SIG-M5 treated with dmso at 0.1 percent for 504 hours (cell line): ENCODE data around the gene TRMT1.

ENCODE experiments used
- DNase-seq: peaks from one replicate; lab custom pipeline; 2025; ENCODE audit not compliant: unreplicated experiment; lab: John Stamatoyannopoulos, UW

Gene TRMT1

DNA sequence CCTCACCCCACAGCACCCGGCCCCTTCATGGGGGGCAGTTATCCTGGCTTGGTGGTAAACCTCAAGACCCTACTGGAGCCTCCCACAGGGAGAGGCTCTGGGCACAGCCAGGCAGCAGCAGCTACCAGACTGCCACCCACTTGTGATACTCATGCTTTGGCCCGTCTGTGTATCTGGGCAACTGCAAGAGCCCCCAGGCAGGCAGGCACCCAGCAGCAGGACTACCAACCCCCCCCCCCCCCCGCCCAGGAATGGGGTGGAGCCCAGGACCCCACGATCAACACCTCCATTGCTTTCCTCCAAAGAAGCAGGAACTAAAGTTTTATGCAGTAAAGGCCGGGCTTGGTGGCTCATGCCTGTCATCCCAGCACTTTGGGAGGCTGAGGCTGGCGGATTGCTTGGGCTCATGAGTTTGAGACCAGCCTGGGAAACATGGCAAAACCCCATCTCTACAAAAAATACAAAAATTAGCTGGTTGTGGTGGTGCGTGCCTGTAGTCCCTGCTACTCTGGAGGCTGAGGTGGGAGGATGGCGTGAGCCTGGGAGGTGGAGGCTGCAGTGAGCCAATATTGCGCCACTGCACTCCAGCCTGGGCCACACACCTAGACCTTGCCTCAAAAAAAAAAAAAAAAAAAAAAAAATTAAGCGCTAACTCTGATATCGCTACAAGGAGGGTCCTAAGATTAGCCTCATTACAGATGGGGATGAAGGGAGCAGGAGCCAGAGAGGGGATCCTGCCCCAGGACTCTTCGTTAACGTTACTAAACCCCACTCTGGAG, 12.8 kb downstream of the TRMT1 start:
- DNase-seq, result peak; percentile 63

DNA sequence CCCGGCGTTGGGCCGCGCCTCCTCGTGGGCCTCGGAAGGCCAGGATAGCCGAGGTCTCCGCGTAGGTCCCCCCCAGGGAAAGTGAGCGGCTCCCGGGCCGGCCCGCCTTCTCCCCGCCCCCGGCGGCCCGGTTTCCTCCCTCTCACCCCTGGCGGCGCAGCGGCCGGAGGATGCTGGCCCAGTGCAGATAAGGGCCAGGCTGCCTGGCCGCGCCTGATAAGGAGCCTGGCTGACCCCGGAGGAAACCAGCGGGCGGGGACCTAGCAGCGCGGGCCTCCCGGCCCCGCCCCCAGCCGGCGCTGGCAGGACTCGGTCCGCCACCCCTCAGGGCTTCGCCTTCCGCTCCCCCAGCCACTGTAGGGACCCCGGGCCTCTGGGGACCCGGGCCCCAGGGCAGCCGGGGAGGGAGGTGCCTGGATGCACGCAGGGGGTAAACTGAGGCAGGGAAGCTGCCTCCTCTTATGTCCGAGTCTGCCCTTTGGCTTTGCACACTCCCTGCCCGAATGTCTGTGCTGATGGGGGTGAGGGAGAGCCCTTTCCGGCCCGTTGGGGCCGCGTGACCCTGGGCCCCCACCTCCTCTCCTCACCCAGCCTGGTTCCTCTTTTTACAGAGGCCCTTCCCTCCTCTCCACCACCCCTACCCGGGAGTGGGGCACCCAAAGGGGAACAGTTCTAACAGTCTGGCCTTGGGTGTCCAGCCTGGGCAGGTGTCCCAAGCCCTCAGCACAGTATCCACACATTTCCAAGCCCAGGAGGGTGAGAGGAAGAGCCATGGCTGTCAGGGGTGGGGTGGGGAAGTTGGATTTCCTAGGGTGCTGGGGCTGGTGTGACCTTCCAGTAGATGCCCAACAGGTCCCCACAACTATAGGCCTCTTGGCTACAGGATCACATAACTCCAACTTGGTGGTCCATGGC, 13.6 kb downstream of the TRMT1 start, which contains the start of gene LYL1:
Gene LYL1, minus strand, starts transcription at position 193 of the 915 bp plus-strand sequence. CDS start 1,687 bp downstream, outside the sequence.
- DNase-seq, result peak; percentile 85

GRCh38 chr19:13102416-13102665, 14.2 kb downstream of the TRMT1 start:
- DNase-seq, result no peak

GRCh38 chr19:13101590-13102415, 14.7 kb downstream of the TRMT1 start:
- DNase-seq, result no peak

DNA sequence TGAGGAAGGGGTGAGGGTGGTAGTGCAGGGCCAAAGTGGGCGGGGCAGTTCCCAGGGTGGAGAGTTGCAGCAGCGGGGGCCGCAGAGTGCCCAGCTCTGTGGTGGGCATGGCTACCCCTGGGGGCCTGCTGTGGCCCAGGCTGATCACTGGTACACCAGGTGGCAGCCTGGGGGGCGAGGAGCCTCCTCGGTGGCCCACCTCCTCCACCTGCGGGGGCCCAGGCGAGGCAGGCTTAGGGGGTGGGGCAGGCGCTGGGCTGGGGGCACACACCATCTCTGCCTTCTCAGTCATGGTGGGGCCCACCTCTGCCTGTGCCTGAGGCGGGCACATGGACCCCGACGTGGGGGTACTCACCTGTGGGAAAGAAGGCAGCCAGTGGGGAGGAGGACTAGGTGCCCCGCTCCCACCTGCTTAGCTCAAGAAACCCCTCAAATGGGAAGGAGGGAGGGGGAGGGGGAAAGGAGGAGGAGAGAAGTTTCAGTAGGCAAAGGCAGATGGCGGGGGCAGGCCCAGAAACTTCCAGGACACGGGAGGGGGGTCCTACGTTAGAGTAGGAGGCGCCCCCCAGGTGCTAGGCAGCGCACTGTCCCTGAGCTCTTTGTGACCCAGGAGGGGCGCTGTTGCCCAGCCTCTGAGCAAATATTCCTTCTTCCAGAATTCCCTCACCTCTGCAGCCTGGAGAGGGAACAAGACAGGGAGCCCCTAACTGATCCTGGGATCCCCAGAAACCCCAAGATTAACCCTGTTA, 15.5 kb downstream of the TRMT1 start:
- DNase-seq, result peak; percentile 24

GRCh38 chr19:13100031-13100588, 16.4 kb downstream of the TRMT1 start:
- peak; percentile 58 for DNase-seq

DNA sequence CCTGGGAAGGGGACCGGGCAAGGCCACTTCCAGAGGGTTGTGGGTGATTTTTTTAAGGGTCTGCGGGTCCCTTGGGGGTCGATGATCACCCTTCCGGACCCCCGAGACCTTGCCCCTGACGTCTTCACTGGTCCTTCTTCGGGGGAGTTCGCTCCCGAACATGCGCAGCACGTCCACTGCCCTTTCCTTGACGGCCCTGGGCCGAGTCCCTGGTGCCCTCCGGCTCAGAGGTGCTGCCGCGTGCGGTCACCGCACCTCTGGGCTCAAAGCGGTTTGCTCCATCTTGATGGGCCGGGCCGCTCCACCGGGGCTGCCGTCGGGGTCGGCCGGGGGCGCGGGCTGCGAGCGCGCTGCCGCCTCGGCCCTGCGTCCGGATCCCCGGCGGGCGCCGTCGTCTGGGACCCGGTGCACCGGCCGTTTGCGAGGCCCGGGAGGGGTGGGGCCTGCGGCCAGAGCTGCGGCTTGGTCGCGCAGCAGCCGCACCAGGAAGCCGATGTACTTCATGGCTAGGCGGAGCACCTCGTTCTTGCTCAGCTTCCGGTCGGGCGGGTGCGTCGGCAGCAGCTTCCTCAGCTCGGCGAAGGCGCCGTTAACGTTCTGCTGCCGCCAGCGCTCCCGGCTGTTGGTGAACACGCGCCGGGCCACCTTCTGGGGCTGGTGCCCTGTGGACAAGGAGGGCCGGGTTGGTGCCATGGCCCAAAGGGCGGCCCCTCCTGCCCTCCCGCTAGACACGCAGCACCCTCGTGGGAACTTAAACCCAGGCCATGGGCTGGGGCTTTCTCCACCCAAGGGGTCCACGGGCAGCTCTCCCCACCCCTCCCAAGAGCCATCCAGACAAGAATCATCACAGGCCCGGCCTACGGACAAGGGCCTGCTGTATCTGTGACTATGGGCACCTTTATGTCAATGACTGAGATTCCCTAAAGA, 17.2 kb downstream of the TRMT1 start:
- peak; percentile 85 for DNase-seq

DNA sequence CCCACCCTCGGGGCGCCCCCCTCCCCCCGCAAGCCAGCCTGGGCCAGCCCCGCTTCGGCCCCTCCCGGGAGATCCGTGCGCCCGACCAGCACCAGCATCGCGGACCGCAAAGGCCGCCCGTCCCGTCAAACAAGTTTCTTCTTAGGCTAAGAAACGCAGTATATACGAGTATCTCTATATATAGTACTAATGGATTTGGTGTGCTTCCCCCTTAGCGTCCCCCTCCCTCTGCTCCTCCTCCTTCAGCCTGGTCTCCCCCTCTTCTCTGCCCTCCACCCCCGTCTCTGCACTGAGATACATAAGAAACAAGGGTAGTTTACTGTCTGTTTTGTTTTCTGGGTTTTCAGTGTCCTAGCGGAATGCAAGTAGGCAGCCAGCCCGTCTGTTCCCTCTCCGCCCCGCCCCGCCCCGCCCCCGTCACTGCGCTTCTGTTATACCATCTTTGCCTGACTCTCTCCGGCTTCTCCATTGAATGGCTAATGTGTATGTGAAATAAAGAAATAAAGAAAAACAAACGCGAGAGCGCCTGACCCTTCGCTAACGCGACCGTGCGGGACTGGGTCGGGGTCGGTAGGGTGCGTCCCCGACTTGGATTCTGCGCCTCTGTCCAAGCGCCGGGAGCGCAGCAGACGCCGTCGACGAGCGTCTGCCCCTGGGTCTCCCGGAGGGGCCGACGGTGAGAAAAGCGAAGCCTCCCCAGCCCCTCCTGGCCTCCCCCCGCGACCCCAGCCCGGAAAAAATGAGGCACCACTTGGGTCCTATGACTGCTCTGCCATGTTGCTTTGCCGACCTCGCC, 18.1 kb downstream of the TRMT1 start:
- peak; percentile 87 for DNase-seq

DNA sequence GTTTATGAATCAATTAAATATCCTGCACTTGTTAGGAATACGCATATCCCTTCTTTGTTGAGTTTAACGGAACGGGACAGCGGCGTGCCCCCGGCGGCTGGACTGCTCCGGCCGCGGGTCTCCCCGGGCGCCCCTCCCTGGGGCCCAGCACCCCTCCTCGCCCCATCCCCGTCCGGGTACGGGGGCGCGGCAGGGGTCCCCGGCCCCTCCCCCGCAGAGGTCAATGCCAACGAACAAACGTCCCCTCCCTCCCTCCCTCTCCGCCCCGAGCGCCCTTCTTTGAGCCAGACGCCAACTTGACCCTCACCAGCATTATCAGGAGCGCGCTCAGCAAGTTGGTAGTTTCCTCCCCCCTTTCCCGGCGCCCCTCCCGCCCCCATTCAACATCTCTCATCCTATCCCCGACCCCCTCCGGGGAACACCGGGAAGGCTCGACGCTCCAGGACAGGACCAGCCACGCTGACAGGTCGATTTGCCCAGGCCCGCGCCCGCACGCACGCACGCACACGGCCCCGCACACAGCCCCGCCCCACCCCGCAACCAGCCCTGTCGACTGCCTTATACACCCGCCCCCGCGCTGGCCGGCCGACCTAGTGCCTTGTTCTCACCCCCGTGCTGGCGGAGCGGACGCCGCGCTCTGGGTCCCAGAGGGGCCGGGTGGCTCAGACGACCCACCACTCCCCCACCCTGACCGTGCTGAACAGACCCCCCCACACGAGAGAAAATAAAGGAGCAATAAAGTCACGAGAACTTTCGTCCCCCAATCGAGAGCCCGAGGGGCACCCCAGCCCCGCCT, 18.9 kb downstream of the TRMT1 start:
- DNase-seq, result peak; percentile 86

DNA sequence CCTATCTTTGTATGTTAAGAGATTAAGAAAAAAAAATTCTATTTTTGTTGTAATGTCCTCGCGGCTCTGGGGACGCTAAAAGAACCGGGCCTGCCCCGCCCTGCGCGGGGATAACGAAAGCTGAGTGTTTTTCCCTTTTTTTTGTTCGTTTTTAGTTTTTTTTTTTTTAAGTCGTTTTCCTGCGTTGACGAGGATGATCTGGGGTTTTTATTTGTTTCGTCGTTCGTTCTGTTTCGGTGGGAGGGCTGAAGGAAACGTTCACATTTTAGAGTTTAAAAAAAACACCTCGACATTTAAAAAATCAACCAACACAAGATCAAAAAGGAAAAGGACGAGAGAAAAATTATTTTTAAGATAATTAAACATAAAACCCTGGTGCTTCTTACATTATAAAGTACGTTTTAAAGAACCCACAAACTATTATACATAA, 19.5 kb downstream of the TRMT1 start:
- peak; percentile 45 for DNase-seq

DNA sequence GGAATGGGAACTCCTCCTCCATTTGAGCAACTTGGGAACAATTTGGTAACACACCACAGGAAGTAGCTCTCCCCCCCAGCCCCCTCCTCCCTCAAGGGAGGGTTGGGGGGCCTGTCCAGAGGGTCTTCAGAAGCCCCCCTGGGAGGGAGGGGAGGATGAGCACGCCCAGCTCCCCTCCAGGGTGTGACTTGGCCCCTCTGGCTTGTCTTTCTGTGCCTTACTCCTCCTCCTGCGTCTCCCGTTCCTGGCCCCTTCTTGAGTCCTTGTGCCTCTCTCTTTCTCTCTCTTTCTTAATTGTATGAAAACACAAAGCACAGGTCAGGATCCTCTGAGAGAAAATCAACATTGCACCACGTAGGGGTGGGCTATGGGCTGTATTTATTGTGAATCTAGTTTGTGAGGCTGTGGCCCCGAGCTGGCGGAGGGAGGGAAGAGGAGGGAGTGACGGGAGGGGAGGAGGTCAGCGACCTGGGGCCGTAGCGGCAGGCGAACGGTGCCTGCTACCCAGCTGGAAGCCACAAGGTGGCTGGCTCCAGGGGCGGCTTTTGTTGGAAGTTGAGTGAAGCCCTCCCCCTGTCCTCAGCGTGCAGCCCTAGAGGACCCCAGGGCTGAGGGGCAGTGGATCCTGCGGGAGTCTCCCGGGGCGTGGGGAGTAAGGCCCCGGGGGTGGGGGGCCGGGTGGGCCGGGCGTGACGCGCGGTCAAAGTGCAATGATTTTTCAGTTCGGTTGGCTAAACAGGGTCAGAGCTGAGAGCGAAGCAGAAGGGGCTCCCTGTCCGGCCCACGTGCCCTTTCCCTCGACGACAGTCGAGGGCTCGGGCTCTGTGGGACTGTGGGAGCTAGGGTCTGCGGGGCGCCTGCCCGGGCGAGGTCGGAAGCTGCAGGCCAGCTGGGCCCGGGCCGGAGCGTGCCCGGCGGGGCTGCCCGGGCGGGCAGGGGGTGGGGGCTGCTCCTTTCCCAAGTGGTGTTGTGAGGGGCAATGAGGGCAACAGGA, 20.3 kb downstream of the TRMT1 start:
- DNase-seq, result peak; percentile 77

DNA sequence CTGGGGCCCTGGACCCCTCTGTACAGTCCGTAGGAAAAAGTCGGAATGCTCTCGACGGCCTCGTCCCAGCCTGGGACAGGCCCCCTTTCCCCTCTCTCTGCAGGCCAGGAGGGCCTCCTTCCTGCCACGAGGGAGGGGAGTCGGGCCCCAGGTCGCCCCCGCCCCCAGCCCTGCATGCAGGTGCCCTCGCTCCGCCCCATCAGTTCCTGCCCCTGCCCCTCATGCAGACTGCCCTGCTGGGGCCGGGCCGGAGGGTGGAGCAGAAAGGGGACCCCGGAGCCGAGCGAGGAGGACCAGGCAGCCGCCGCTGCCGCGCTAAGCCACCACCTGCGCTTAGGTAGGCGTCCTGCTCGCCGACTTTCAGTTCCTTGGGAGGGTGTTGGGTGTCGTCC, 21.2 kb downstream of the TRMT1 start:
- no peak for DNase-seq

DNA sequence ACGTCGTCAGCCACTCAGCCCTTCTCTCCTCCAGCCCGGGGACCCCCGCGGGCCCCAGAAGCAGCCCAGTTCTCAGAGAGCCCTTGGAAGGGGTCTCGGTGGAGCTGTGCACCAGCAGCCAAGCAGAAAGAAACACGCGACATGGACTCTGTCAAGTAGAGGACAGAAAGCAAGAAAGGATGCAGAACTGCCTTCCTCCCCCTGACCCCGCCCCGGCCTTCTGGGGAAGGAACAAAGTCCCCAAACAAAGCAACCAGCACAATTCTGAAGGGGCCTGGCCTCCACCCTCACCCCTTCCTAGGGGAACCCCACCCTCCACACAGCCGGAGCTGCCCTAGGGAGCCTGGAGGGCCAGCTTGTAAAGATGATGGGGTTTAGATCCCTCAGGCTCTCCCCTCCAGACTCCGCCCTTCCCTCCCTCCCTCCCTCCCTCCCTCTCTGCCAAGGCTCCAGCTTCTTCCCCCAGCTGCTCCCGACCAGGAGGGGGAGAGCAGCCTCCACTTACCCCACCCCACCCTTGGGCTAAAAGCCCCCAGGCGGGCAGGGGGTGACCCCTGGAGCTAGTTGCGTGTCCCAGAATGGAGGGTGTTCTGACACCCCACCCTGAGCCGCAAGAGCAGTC, 21.7 kb downstream of the TRMT1 start:
- peak; percentile 49 for DNase-seq

GRCh38 chr19:13094106-13094504, 22.4 kb downstream of the TRMT1 start:
- no peak for DNase-seq

DNA sequence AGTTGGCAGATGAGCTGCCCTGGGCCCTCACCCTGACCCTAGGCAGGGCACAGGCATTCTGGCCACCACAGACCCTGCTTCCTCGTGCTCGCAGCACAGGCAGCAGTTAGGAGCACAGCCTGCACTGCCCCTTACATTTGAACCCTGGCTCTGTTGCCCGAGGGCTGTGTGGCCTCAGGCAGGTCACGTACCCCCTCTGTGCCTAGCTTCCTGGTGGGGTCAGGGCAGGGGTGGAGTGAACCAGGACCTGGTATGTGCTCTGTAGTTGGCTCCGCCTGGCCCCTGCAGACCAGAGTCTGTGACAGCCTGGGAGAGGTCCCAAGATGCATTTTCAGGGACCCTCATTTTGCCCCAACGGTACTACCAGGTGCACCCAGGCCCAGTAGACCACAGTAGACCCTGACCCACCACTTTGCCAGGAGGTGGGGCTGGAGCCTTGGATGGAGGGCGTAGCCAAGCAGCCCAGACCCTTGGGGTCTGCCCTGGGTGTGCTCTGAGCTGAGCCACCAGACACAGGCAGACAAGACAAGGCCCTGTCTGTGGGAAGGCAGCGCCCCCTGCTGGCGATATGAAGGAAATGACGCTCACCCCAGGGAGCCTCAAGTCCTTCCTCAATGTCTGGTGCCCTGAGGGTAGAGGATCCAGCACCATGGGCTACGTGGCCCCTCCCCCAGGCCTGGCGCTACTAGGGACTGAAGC, 23.0 kb downstream of the TRMT1 start:
- DNase-seq, result peak; percentile 84
